ENCODE results near the gene TRPM2.

Gene TRPM2

GRCh38 chr21:44322621-44323325, 30.6 kb upstream of the TRPM2 start:
- no peak for DNase-seq

- no peak for DNase-seq
Measured at GRCh38 chr21:44323591-44323990, 29.8 kb upstream of the TRPM2 start.

- no peak for DNase-seq
Measured at GRCh38 chr21:44324106-44324853, 29.1 kb upstream of the TRPM2 start.

DNA sequence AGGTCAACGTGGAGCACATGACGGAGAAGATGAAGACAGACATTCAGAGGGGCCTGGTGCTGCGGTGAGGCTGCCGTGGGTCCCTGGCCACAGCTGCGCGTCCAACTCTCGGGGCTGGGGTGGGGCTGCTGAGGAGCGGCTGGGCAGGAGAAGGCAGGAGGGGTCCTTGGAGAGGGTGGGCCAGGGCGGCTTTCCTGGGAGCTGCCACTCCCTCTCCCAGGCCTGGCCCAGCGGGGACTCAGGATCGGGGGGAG, 28.6 kb upstream of the TRPM2 start:
- DNase-seq = no peak

DNA sequence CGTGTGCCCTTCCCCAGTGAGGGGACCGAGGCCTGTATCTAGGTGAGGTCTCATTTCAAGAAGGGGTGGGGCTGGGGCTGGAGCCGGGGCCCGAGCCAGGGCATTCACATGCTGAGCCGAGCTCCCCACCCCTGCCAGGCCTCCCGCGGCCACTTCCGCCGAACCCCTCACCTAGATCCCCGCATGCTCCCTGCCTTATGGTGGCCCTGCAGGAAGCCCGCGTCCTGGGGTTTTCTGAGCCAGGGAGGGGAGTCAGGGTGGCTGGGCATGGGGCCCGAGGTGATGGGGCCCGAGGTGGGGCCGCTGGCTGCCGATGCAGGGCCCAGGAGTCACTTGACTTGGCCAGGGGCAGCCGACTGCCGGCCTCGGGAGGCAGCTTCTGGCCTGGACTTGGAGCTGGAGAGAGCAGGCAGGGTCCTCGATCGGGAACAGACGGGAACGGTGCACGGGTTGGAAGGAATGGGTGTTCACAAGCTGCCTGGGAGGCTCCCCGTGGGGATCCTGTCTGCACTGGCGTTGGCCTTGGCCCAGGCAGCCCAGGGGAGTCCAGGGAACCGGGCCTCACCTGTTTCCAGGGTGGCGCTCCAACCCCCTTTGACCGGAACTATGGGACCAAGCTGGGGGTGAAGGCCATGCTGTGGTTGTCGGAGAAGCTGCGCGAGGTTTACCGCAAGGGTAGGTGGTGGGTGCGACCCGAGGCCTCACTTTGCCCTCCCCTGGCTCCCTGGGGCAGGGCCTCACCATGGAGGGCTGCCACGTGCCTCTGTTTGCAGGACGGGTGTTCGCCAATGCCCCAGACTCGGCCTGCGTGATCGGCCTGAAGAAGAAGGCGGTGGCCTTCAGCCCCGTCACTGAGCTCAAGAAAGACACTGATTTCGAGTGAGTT, 27.8 kb upstream of the TRPM2 start:
- DNase-seq = no peak

DNA sequence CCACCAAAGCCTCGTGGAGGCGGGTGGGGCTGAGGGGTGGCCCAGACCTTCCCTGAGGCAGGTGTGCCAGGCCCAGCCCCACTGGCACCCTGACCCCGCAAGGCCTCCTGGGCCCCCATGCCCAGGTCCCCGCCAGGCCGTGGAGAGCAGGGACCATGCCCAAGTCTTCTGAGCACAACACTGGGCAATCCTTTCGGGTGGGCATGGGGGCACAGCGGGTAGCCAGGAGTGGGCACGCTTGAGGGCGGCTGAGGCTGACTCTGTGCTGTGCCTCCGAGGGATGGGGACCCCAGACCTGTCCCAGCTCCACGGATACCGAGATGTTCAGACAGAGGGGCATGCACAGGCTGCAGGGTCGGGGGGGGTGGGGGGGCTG, 27.2 kb upstream of the TRPM2 start:
- no peak for DNase-seq

GRCh38 chr21:44326716-44327602, 26.5 kb upstream of the TRPM2 start:
- no peak for DNase-seq

GRCh38 chr21:44327603-44327974, 25.8 kb upstream of the TRPM2 start:
- DNase-seq = no peak

GRCh38 chr21:44328242-44328895, 25.1 kb upstream of the TRPM2 start:
- DNase-seq = no peak

- peak; percentile 30 for DNase-seq
Measured at GRCh38 chr21:44329086-44329889, 24.1 kb upstream of the TRPM2 start.

DNA sequence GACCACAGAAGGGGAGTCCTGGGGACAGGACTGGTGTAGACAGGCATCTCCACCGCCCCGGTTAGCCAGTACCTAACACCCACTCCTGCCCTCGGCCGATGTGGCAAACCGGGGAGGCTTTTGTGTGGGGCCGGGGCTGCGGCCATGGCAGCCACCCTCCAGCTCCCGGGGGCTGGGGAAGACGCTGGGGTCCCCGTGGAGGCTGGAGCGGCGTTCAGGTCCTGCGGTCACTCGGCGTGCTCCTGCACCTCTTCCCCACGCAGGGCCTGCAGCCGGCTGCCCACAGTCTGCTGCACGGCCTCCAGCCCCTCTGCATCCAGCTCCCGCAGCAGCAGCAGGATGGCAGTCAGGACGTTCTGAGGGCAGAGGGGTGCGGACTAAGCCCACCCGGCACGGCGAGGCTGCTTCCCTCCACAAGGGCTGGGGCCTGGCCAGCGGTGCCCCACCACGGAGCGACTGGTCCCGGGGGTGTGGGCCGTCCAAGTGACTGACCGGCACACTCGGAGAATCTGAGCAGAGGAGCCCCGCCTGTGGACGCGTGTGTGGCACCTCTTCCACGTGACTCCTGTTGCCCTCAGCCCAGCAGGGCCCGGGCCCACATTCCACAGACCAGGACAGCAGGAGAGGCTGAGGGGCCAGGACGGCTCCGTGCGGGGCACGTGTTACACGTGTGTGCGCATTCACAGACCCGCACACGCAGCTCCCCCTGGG, 23.3 kb upstream of the TRPM2 start:
- no peak for DNase-seq

DNA sequence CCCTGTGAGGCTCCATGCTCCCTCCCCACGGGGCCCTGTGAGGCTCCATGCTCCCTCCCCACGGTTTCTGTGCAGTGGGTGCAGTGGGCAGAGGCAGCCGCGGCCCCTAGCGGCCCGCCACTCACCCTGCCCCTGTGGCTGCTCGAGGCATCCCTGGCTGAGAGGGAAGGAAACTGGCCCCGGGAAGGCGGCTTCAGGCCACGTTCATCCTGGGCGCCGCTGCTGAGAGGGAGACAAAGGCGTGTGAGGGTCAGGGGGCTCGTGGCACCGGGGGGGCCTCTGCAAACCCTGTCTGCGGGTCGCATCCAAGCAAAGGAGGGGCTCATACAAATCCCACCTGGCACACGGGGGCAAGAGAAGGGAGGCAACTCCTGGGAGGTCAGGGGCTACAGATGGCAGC, 22.7 kb upstream of the TRPM2 start:
- no peak for DNase-seq

DNA sequence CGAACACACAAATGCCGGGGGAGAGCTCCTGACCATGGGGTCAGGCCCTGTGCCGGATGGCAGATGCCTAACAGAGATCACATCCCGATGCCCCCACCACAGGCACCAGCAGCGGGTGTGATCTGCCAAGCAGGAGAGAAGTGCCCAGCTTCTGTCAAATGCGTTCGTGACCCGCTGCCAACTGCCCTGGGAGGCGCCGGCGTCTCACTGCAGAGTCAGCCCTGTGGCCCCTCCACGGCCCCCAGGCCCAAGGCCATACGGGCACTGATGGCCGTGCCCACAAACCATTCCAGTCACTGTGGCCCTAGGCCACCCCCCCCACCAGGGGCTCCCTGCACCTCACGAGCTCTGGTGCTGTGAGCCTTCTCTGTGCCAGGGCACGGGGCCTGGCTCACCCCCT, 22.2 kb upstream of the TRPM2 start:
- no peak for DNase-seq

- DNase-seq = no peak
Measured at GRCh38 chr21:44331650-44332307, 21.6 kb upstream of the TRPM2 start.

GRCh38 chr21:44332383-44332782, 21.0 kb upstream of the TRPM2 start:
- no peak for DNase-seq

GRCh38 chr21:44332965-44333364, 20.5 kb upstream of the TRPM2 start:
- no peak for DNase-seq

DNA sequence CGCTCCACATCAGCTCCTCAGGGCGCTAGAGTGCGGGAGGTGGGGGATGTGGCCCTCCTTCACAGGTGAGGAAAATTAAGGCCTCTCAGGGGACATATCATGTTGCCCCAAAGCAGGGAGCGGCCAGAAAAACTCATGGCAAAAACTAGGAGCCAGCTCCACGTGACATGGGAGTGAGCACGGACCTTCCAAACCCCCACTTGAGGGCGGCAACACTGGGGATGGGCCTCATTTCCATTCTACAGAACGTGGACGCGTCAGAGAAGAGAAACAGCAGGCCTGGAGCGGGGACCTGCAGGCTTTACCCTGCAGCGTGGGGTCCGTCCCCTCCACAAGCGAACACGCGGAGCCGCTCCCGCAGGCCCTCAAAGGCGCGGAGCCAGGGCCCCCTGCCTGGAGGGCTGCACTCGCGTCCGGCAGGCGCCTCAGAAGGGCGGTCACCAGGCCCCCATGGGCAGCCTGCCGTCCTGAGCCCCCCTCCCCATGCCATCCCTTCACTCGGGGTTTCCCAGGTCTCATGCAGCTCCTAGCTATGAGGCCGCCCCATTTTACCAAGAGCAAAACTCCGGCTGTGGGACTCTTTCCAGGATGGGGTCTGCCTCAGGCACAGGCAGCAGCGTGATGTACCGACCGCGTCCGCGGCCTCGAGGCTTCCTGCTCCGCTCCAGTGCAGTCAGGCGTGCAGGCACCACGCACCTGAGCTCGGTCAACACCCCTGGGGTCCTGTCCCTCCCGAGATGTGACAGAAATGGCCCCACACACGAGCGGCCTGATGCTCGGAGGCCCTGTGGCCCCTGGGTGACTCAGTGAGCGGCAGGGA, 19.7 kb upstream of the TRPM2 start:
- no peak for DNase-seq

DNA sequence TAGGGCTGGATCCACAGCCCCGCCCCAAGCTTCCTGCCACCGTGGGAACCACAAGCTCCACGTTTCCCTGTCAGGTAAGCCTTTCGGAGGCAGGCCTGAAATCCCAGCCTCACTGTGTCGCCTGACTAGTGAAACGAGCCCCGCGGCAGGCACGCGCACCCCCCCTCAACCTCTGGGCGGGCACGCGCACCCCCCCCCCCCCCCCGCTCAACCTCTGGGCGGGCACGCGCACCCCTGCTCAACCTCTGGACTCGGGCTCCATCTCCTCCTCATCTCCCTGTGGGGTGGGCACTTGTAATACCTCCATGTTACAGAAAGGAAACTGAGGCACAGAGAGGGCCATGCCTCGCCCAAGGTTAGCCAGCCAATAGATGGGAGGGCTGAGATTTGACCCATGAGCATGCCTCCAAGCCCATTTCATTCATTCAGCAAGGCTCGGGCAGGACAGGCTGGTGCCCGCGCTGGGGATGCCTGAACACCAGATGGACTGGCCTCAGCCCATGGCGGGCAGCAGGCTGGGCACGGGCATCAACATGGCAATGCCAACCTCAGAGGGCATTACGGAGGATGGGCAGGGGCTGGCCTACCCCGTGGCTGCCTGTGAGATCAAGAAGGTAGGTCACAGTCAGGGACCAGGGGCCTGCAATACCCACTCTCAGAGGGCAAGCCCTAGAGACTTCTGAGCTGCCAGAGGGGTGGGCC, 18.9 kb upstream of the TRPM2 start:
- DNase-seq = no peak
